Stimulated activated CD8-positive, alpha-beta memory T cell treated with anti-CD3 and anti-CD28 coated beads, Interleukin-2, amount 100 ng/mL, for 1 hour (primary cell): ENCODE results near the gene DTD2.
"Not testable (repeated sequence)": the region's sequence is repeated elsewhere in the genome, so short reads cannot be mapped to it uniquely, and the experiment has no call there.

Experiments
- DNase-seq, 2 donors: peaks; one replicate each; pipeline ENCODE4 v3.0.0-alpha.2; 2020; ENCODE audit warnings: low read depth in 2 of 2

DTD2 gene

GRCh38 chr14:31441273-31442111, 15.8 kb downstream of the DTD2 start:
- DNase-seq = no peak

GRCh38 chr14:31440280-31440679, 17.0 kb downstream of the DTD2 start:
- DNase-seq = no peak

GRCh38 chr14:31439561-31439960, 17.7 kb downstream of the DTD2 start:
- no peak for DNase-seq

GRCh38 chr14:31437045-31437691, 20.1 kb downstream of the DTD2 start:
- DNase-seq = not testable (repeated sequence)

- no peak for DNase-seq
Measured at GRCh38 chr14:31435276-31435675, 22.0 kb downstream of the DTD2 start.

GRCh38 chr14:31430634-31431264, 26.6 kb downstream of the DTD2 start:
- DNase-seq = no peak

- no peak for DNase-seq
Measured at GRCh38 chr14:31429791-31430190, 27.5 kb downstream of the DTD2 start.

- no peak for DNase-seq
Measured at GRCh38 chr14:31428011-31428410, 29.3 kb downstream of the DTD2 start.

- no peak for DNase-seq
Measured at GRCh38 chr14:31426663-31427062, 30.6 kb downstream of the DTD2 start.

- no peak for DNase-seq
Measured at GRCh38 chr14:31425905-31426304, 31.4 kb downstream of the DTD2 start.

GRCh38 chr14:31421200-31421599, 36.1 kb downstream of the DTD2 start:
- DNase-seq = no peak

- peak; percentile 87 for DNase-seq
Measured at GRCh38 chr14:31420319-31421111, 36.8 kb downstream of the DTD2 start, which contains the start of gene HEATR5A. TSS of gene HEATR5A (minus strand) at chr14:31420550. CDS start at chr14:31402975, 17,575 bp downstream.

- peak; percentile 0 for DNase-seq
Measured at GRCh38 chr14:31419967-31420318, 37.4 kb downstream of the DTD2 start.

- DNase-seq = no peak
Measured at GRCh38 chr14:31419179-31419966, 37.9 kb downstream of the DTD2 start.

- DNase-seq = no peak
Measured at GRCh38 chr14:31418440-31418839, 38.9 kb downstream of the DTD2 start.

GRCh38 chr14:31414190-31414833, 43.0 kb downstream of the DTD2 start:
- DNase-seq = no peak

- DNase-seq = no peak
Measured at GRCh38 chr14:31411218-31411727, 46.0 kb downstream of the DTD2 start.

GRCh38 chr14:31410048-31410650, 47.2 kb downstream of the DTD2 start:
- DNase-seq = no peak

GRCh38 chr14:31408421-31408820, 48.9 kb downstream of the DTD2 start:
- no peak for DNase-seq
